AG09309 (cell line): ENCODE data around the gene GRIA3.

Experiments used
- DNase-seq: peaks from one replicate; pipeline ENCODE4 v3.0.0-alpha.2; 2010; ENCODE audit warnings: low read depth
- H3K4me3 ChIP-seq: 2 replicates; pipeline ENCODE4 v1.5.1; 2011; ENCODE audit warnings: mild to moderate bottlenecking, low read depth, low read length, moderate library complexity; ENCODE audit not compliant: control insufficient read depth
- CTCF ChIP-seq: IDR thresholded peaks from 2 replicates; pipeline ENCODE4 v1.5.1; 2011; ENCODE audit warnings: mild to moderate bottlenecking, low read depth, low read length, inconsistent platforms; ENCODE audit not compliant: insufficient read depth, control insufficient read depth; ENCODE audit errors: missing control alignments

The GRIA3 gene

GRCh38 chrX:123408821-123409737, 225.0 kb downstream of the GRIA3 start:
- DNase-seq: no peak
- no peak overlapping the region for H3K4me3 ChIP-seq
- TF ChIP-seq CTCF: no peak

- DNase-seq: no peak
- peak; percentile 69 for TF ChIP-seq CTCF
- H3K4me3 ChIP-seq: no peak overlapping the region
Observed at GRCh38 chrX:123422875-123423274, 238.8 kb downstream of the GRIA3 start.

GRCh38 chrX:123424546-123424945, 240.5 kb downstream of the GRIA3 start:
- no peak for DNase-seq
- no peak for TF ChIP-seq CTCF
- no peak overlapping the region for H3K4me3 ChIP-seq

GRCh38 chrX:123425471-123425870, 241.4 kb downstream of the GRIA3 start:
- TF ChIP-seq CTCF: no peak
- no peak for DNase-seq
- H3K4me3 ChIP-seq: no peak overlapping the region

- no peak overlapping the region for H3K4me3 ChIP-seq
- no peak for DNase-seq
- no peak for TF ChIP-seq CTCF
Observed at GRCh38 chrX:123425904-123426303, 241.8 kb downstream of the GRIA3 start.

GRCh38 chrX:123432361-123433150, 248.5 kb downstream of the GRIA3 start:
- H3K4me3 ChIP-seq: no peak overlapping the region
- no peak for TF ChIP-seq CTCF
- no peak for DNase-seq
